K562 (cell line): ENCODE measurements around the gene ATG7.

Experiments
- ARNT ChIP-seq, 2 experiments: fragments of 450-650 bp; IDR thresholded peaks; 2 replicates each; pipeline ENCODE4 v1.6.1; 2016; ENCODE audit warnings: mild to moderate bottlenecking in 1 of 2
- CTBP1 ChIP-seq: fragments of 450-650 bp; IDR thresholded peaks from 2 replicates; pipeline ENCODE4 v1.6.1; 2016; ENCODE audit warnings: borderline replicate concordance
- CTCF ChIP-seq, 3 experiments: IDR thresholded peaks in 2 of 3; conservative IDR thresholded peaks in 1 of 3; 2 replicates each; pipeline ENCODE4 v1.5.1; 2011 to 2012; ENCODE audit warnings: low read length in 3 of 3, mild to moderate bottlenecking in 3 of 3, control low read depth in 2 of 3, improper control_type of control experiment in 1 of 3, inconsistent platforms in 1 of 3, low read depth in 1 of 3, mixed read lengths in 1 of 3, moderate library complexity in 1 of 3; ENCODE audit not compliant: insufficient read depth in 2 of 3
- JUNB ChIP-seq: fragments of 450-650 bp; formaldehyde crosslinking; conservative IDR thresholded peaks from 2 replicates; pipeline ENCODE4 v1.4.0; 2020; ENCODE audit warnings: mild to moderate bottlenecking
- POLR2A ChIP-seq: fragments of 450-650 bp; conservative IDR thresholded peaks from 2 replicates; pipeline ENCODE4 v1.6.1; 2016
- RAD21 ChIP-seq, 2 experiments: fragments of 250-450 bp in 1 of 2; fragments of 450-650 bp in 1 of 2; sonication (Bioruptor Pico) in 1 of 2; formaldehyde crosslinking in 1 of 2; IDR thresholded peaks in 1 of 2; conservative IDR thresholded peaks in 1 of 2; 2 replicates each; pipeline versions ENCODE4 v1.4.0 to v1.8.0; 2020 to 2022; ENCODE audit warnings: mild to moderate bottlenecking in 2 of 2, moderate library complexity in 1 of 2
- REST ChIP-seq, 2 experiments: fragments of 450-650 bp; formaldehyde crosslinking in 1 of 2; IDR thresholded peaks; 2 replicates each; pipeline versions ENCODE4 v1.4.0 to v1.6.1; 2014 to 2020; ENCODE audit warnings: mild to moderate bottlenecking in 2 of 2, borderline replicate concordance in 1 of 2, low read depth in 1 of 2
- ZBTB40 ChIP-seq, 2 experiments: fragments of 450-650 bp in 1 of 2; sonication (generic) in 1 of 2; formaldehyde crosslinking in 1 of 2; IDR thresholded peaks; 2 replicates each; pipeline versions ENCODE4 v1.7.1 to v1.9.0; 2016 to 2022; ENCODE audit warnings: inconsistent platforms in 1 of 2, mild to moderate bottlenecking in 1 of 2, missing genetic modification reagents in 1 of 2
- ZNF174 ChIP-seq: fragments of 250-450 bp; sonication (Bioruptor Pico); IDR thresholded peaks from 2 replicates; pipeline ENCODE4 v1.4.0; 2020; ENCODE audit warnings: mild to moderate bottlenecking
- ZNF217 ChIP-seq: sonication (generic); formaldehyde crosslinking; IDR thresholded peaks from 2 replicates; pipeline ENCODE4 v1.8.0; 2022; ENCODE audit warnings: mild to moderate bottlenecking, missing genetic modification reagents
- ZNF512 ChIP-seq: IDR thresholded peaks from 2 replicates; pipeline ENCODE4 v1.6.1; 2016; ENCODE audit warnings: missing genetic modification characterization, missing compliant biosample characterization

GRCh38 chr3:11370966-11371365 lies 98.8 kb downstream of the ATG7 start:
- TF ChIP-seq ARNT (IDR thresholded peaks at IDR 0.05): no peak
- TF ChIP-seq RAD21 (CRISPR knock-in tag; conservative IDR thresholded peaks at IDR 0.05 in 1 of 2, IDR thresholded peaks at IDR 0.05 in 1 of 2): no peak
- no peak for TF ChIP-seq REST (IDR thresholded peaks at IDR 0.05; ENCODE audit: borderline replicate concordance)
- TF ChIP-seq REST (CRISPR knock-in tag; IDR thresholded peaks at IDR 0.05; ENCODE audit: low read depth): no peak
- no peak for TF ChIP-seq CTCF (IDR thresholded peaks at IDR 0.05 in 2 of 3, conservative IDR thresholded peaks at IDR 0.05 in 1 of 3; ENCODE audit: insufficient read depth in 2 of 3, low read depth in 1 of 3, low read length in 3 of 3)
- no peak for TF ChIP-seq JUNB
- TF ChIP-seq ZNF512 (tag): no peak
- no peak for TF ChIP-seq ZNF174 (CRISPR knock-in tag)
- TF ChIP-seq ZNF217 (CRISPR knock-in tag): no peak
- no peak for TF ChIP-seq CTBP1
- no peak for TF ChIP-seq POLR2A
- TF ChIP-seq ZBTB40 (IDR thresholded peaks at IDR 0.05): no peak
- no peak for TF ChIP-seq ZBTB40 (CRISPR knock-in tag; IDR thresholded peaks at IDR 0.05)
